ENCODE data around the gene NTM. TPM values are rescaled to one million over a fixed set of nuclear protein-coding genes. Genes with fewer than 3 reads are reported as not detected.

NTM gene
- total RNA-seq, 1 experiment from 2014 or later, result 9.9 TPM

- H3K9me3 ChIP-seq (ENCODE audit: control insufficient read depth, low read depth, low read length), result no peaks in the 10 kb centered on the region
- no peaks in the 10 kb centered on the region for H3K27me3 ChIP-seq (ENCODE audit: insufficient read depth, low read length)
- H3K79me1 ChIP-seq (ENCODE audit: insufficient read depth, low read depth, low read length, poor library complexity, severe bottlenecking), result no peaks in the 10 kb centered on the region
- H4K8ac ChIP-seq (replicated peaks; ENCODE audit: insufficient read length, low read depth, low read length), result no peak overlapping the region
- H3K23ac ChIP-seq (ENCODE audit: insufficient read length, low read depth, low read length), result no peak overlapping the region
- H2AFZ ChIP-seq (ENCODE audit: low read length), result no peak overlapping the region
- H2BK20ac ChIP-seq (ENCODE audit: low read depth, low read length, poor library complexity, severe bottlenecking), result no peak overlapping the region
- TF ChIP-seq CTCF (conservative IDR thresholded peaks at IDR 0.05), result peak; percentile 84
- H3K4me1 ChIP-seq (ENCODE audit: insufficient read depth, low read length), result peaks cover 2% of the 10 kb centered on the region; the same call in 1 of the 2 replicates
- peak; percentile 59 for DNase-seq
- no peak overlapping the region for H3K9ac ChIP-seq (ENCODE audit: extremely low read depth, insufficient read length, low read length)
- H3K14ac ChIP-seq (ENCODE audit: insufficient read depth, low read length), result no peak overlapping the region
- Mint-ChIP-seq H3K27ac (no peak overlapping the region; a peak in 1 of 7 replicates), H3K27me3 (ENCODE audit: low read depth) (no peaks in the 10 kb centered on the region; the same call in 1 of the 2 replicates), H3K9me3 (no peaks in the 10 kb centered on the region; a peak in 1 of 5 replicates), H3K36me3 (ENCODE audit: insufficient read depth in 1 of 3, low read depth in 3 of 3) (no peaks in the 10 kb centered on the region; a peak in 1 of 7 replicates), H3K4me3 (no peak overlapping the region), H3K4me1 (peaks cover 30 to 31% of the 10 kb centered on the region in 2 experiments)
- H3K27ac ChIP-seq (ENCODE audit: insufficient read length, low read depth, low read length), result no peak overlapping the region
- no peaks in the 10 kb centered on the region for H4K20me1 ChIP-seq (ENCODE audit: control insufficient read depth, insufficient read depth, insufficient read length)
- no peak overlapping the region for H3K56ac ChIP-seq (ENCODE audit: insufficient read length, low read depth, low read length)
- WGBS (ENCODE audit: extremely low coverage, insufficient read length, low lambda C conversion rate), result no CpG with 5 or more reads among the region's 4 CpGs
- no peak overlapping the region for H4K5ac ChIP-seq (ENCODE audit: insufficient read length, low read depth, low read length)
- no peak overlapping the region for H3K4ac ChIP-seq (ENCODE audit: low read depth, low read length)
- no peaks in the 10 kb centered on the region for H3K79me2 ChIP-seq (ENCODE audit: insufficient read depth, low read length)
- no peak overlapping the region for H3T11ph ChIP-seq (ENCODE audit: low read length)
- no peak overlapping the region for H2BK120ac ChIP-seq (ENCODE audit: low read depth, low read length, poor library complexity, severe bottlenecking)
- H2BK5ac ChIP-seq (ENCODE audit: insufficient read length, low read length), result no peak overlapping the region
- H3K23me2 ChIP-seq (ENCODE audit: insufficient read length, low read depth, low read length, poor library complexity, severe bottlenecking), result no peaks in the 10 kb centered on the region
- no peak overlapping the region for H2BK12ac ChIP-seq (ENCODE audit: insufficient read length, low read depth, low read length)
- H4K91ac ChIP-seq (ENCODE audit: insufficient read length, low read depth, low read length), result no peak overlapping the region
- H2BK15ac ChIP-seq (ENCODE audit: low read depth, low read length), result no peak overlapping the region
- no peak overlapping the region for H3K4me2 ChIP-seq (ENCODE audit: insufficient read depth, insufficient read length, low read length)
- no peak overlapping the region for H2AK5ac ChIP-seq (ENCODE audit: insufficient read length, low read length)
- no peak overlapping the region for H3K18ac ChIP-seq (ENCODE audit: insufficient read length, low read depth, low read length)
These were observed 729.3 kb downstream of the NTM start for GRCh38 chr11:132099692-132100091.
